GM12872 (cell line): ENCODE measurements around the gene NCAN.

Experiments used
- CTCF ChIP-seq: IDR thresholded peaks from 3 replicates; pipeline ENCODE4 v1.5.1; 2011; ENCODE audit warnings: low read depth, mild to moderate bottlenecking, low read length, moderate library complexity; ENCODE audit not compliant: insufficient read depth

NCAN gene

DNA sequence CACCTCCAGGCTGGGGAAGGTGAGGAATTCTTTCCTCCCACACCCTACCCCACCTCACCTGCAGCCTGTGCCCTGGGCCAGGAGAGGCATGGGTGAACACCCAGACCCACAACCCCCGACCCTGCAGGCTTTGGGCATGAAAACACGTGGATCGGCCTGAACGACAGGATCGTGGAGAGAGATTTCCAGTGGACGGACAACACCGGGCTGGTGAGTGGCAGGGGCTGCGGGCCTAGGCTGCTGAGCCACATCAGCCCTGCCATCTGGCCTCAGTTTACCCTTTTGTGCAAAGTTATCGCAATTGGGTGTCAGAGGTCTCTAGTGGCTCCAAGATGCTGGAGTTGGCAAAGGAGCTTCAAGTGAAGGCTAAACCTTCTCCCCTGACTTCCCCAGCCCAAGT is 28.7 kb downstream of the NCAN start:
- TF ChIP-seq CTCF: no peak

DNA sequence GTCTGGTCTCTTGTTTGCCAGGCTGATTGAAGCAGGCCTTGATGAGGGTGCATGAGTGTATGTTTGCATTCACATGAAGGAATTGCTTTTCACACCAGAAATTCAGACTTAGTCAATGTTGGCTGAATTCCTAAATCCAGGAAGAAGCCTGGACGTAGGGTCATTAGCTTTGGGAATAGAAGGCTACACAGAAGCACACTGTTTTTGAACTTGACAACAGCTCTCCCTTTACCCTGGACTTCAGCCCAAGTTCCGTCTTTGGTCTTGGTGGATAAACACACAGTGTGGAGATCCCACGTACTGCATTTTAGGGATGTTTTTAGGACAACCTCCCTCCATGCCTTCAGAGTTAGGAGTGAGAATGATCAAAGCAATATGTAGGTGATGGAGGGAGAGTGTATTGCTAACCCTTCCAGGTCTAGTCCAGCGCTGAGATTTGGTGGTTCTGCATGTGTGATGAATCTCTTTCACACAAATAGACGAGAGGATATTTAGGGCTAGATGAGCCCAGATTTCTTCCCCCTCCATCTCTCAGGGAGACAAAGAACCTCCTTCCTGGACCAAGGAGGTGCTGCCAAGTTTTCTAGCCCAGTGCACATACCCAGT is 38.5 kb downstream of the NCAN start:
- no peak for TF ChIP-seq CTCF

- no peak for TF ChIP-seq CTCF
Measured at GRCh38 chr19:19256072-19256969, 44.6 kb downstream of the NCAN start.

DNA sequence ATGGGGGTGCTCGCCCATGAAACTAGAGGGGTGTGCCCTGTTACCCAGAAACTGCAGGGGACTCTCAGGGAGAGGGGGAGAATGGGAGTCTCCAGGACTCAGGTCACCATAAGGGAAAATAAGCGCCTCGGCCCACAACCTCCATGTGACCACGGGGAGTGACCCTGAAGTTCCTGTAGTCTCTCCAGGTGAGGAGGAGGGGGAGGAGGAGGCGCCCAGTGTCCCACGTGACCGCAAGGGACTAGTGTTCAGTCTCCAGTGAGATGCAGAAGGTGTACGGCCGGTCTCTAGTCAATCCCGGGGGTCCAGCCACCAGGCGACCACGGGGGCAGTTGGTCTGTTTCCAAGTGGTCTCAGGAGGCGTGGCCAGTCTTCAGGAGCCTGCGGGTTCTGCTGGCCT is 45.4 kb downstream of the NCAN start:
- no peak for TF ChIP-seq CTCF

DNA sequence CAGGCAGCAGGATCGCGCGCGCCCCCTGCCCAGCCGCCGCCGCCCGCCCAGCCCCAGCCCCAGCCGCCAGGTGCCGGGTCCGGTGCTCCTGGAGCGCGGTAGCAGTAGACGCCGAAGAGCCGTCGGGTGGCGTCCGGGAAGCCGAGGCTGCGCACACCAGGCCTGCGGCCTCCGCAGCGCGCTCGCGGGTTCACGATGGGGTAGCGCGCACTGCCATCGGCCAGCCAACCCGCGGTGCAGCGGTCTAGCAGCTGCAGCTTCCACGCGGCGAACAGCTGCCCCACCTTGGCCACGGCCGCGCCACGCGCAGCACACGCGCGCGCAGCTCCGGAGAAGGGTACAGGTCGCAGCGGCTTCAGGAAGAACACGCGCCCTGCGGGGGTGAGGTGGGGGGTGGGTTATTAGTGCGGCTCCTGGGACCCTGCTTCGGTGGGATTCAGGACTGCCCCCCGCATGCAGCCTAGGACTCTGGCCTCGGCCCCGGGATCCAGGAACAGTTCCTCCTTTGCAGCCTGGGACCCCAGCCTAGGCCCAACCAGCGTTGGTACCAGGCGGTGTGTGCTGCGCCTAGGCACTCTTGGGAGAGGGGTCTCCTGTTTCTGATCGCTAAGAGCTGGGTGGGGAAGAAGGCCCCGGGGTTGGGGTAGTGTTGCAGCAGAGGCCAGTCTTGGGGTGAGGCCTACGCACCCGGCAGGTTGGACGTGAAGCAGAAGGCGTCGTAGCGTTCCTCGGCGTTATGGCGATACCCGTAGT is 46.3 kb downstream of the NCAN start:
- TF ChIP-seq CTCF: no peak

DNA sequence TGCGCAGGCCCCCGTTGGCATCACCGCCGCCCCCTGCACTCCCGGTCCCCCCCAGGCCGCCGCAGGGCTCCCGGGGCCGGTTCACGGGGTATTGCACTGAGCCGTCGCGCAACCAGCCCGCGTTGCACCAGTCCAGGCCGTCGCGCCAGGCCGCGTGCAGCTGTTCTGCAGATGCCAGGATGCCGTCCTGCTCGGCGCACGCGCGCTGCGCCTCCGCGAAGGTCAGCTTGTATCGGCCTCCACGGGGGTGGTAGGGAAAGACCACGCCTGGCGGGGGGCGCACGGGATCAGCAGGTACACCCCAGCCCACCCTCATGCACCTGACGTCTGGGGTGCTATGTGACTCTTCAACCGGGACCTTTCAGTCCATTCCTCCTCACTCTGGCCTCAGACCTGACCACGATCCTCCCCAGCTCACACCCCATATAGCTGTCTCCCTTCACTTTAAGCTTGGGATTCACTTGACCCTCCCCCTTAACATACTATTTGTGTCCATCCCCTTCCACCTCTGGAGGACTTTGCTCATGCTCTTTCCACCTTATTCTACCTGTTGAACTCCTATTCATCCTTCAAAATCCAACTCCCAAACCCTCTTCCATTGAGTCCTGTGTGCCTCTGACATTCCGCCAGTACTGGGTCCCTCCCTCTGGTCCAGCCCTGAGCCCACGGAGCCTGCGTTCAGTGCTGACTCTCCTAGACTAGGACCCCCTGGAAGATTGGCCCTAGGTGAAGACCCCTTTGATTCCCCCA is 47.0 kb downstream of the NCAN start:
- TF ChIP-seq CTCF: no peak

GRCh38 chr19:19259741-19260140 is 48.0 kb downstream of the NCAN start:
- no peak for TF ChIP-seq CTCF
